HUDEP-2 (cell line): ENCODE measurements around the gene RAB11FIP4.

ENCODE experiments used
- DNase-seq, 76 experiments: peaks; one replicate each; lab custom pipeline; 2025; ENCODE audit not compliant: unreplicated experiment in 76 of 76; lab: John Stamatoyannopoulos, UW

Gene RAB11FIP4

DNA sequence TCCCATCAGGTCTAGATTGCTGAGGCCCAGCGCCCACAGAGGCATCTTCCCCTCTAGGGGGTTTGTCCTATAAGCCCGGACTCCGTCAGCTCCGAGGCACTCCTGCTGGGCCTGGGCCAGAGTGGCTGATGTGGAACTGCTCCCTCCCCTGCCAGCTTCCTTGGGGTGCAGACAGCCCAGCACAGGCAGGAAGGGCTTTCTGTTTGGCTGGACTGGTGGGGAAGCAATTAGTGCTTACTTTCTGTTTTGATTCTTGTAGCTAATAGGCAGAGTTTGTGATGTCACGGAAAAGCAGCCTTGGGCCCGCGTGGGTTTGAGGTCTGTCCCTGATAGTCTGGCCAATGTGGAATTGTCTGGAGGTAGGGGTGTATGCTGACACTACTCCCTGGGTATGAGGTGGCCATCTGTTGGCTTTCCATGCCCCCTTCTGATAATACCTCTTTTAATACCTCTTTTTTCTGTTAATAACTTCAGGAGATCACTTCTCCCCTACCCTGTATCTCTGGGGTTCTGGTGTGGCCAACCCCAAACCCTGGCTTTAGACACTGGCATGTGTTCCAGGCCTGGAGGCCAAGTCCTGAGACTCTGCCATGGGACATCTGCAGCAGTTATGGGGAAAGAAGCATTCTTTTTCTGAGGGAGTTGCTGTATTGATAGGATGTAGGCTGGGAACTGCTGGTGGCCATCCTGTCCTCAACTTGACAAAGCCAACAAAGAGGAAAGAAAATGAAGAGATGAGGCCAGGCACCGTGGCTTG, 190.9 kb downstream of the RAB11FIP4 start:
- DNase-seq = no peak

DNA sequence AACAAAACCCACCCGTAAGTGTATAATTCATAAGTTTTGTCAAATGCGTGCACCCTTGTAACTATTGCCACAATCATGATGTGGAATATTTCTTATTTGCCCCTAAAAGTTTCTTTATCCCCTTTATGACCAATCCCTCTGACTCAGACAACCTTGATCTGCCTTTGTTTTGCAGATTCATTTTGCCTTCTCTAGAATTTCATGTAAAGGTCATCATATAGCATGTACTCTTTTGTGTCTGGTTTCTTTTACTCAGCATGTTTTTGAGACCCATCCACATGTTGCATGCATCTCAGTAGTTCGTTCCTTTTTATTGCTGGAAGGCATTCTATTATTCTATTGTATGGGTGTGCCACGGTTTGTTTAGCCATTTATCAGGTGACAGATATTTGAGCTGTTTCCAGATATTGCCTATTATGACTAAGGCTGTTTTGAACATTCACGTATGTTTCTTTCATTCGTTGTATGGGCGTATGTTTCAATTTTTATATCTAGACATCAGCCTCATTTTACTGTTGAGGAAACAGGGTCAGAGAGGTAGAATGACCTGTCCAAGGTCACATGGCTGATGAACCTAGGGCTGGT, 192.4 kb downstream of the RAB11FIP4 start:
- DNase-seq = no peak

DNA sequence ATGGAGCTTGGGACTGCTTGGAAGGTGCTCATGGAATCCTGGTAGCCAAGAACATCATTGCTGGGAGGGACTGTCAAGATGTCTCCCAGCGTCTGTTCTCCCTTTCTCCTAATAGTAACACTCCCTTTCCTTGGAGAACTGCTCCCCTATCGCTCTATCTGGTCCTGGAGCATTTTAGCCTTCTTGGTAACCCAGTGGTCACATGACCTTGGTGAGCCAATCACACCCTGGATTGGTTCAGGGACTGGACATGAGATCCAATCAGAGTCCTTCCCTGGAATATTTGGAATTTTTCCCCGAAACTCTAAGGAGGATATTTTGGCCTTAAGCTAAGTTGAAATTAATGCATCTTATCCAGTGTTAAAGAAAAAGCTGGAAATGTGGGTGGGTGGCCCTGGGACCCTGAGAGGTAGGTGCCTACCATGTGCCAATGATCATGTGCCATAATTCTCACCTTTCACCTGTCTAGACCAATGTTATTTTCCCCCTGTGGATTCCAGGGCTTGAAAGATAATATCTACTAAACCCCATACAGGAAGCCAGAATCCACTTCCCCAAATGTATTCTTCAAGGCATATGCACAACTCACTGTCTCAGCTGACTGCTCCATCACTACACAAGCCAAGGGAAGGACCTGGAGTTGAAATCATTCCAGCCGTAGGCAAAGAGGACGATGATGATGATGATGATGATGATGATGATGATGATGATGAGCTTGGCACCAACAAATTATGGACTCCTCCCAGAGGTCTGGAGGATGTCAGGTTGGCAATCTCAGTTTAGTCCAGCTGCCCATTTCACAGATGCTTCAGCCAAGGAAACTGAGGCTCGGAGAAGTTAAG, 193.2 kb downstream of the RAB11FIP4 start:
- no peak for DNase-seq

DNA sequence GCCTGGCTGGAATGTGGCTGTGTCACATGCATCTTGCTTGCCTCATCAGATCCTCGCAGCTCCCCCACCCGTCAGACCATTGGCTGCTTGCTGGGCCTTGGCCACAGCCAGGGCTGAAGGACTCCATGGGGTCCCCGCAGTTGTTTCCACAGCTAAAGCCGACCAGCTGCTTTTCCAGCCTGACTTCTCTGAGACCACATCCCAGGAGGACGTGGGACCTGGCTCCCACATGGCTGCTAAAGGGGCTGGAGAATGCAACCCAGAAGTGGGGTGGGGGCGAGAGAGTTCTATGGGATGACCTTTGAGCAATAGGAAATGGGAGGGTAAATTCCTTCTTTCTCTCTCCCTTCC, 193.8 kb downstream of the RAB11FIP4 start:
- DNase-seq = no peak

DNA sequence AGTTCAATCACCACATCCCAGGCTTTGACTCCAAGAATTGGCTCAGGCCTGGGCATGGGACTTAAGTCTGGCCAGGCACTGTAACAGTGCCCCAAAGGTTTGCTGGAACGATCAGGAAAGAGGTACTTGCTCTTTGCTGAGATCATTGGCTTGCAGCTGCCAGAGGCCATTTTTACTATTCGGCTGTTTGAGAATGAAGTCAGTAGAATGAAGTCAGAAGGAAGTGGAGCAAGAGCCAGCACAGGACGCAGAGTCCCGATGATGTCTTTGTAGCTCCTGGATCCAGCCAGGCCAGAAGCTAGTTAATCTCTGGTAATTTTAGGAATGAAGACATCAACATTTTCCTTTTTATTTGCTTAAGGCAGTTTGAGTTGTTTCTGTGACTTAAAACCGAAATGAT, 195.5 kb downstream of the RAB11FIP4 start:
- DNase-seq = no peak

DNA sequence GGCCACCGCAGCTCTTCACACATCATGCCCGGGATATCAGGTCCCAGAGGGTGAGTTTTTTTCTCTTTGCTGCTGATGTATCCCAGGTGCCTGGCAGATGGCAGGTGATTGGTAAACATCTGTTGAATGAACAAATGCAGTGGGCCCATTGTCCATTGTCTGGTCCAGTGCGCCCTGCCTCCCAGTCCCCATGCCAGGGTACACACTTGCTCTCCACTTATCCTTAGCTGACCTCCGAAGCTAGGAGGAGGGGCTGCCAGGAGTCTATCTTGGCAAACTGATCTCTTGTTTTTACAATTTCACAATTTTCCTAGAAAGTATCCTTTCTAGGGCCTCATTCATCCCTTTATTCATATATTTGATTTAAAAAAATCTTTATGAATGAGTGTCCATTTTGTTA, 196.0 kb downstream of the RAB11FIP4 start:
- no peak for DNase-seq
